Tibial artery (tissue), 4 donors: ENCODE data around the gene FLNB.

Experiments
- DNase-seq, 2 donors: peaks; one replicate each; pipeline ENCODE4 v3.0.0-alpha.2; 2019
- H3K27ac ChIP-seq, 2 donors: fragments of 200-600 bp; sonication (generic) in 1 of 2; 1 replicate in 1 of 2; 2 replicates in 1 of 2; pipeline ENCODE4 v1.5.1; 2018 to 2019; ENCODE audit warnings: mild to moderate bottlenecking in 1 of 2
- H3K27me3 ChIP-seq, 2 donors: fragments of 200-600 bp; sonication (generic) in 1 of 2; one replicate each; pipeline versions ENCODE4 v1.5.1 to v1.6.0; 2016 to 2019
- H3K36me3 ChIP-seq, 3 donors: fragments of 200-600 bp; sonication (generic) in 2 of 3; one replicate each; pipeline ENCODE4 v1.5.1; 2016 to 2019; ENCODE audit warnings: mild to moderate bottlenecking in 2 of 3
- H3K4me1 ChIP-seq, 4 donors: fragments of 200-600 bp; sonication (generic) in 2 of 4; 1 replicate in 3 of 4; 2 replicates in 1 of 4; pipeline ENCODE4 v1.5.1; 2016 to 2019
- H3K4me3 ChIP-seq, 2 donors: fragments of 200-600 bp; sonication (generic) in 1 of 2; 1 replicate in 1 of 2; 2 replicates in 1 of 2; pipeline ENCODE4 v1.5.1; 2018 to 2019; ENCODE audit warnings: mild to moderate bottlenecking in 2 of 2
- H3K9me3 ChIP-seq, 3 donors: fragments of 200-600 bp; sonication (generic) in 1 of 3; one replicate each; pipeline ENCODE4 v1.5.1; 2016 to 2019
- CTCF ChIP-seq, 2 experiments: fragments of 200-600 bp in 1 of 2; fragments of 450-650 bp in 1 of 2; IDR thresholded peaks; one replicate each; pipeline ENCODE4 v1.5.1; 2017 to 2019; ENCODE audit warnings: antibody characterized with exemption in 2 of 2, mild to moderate bottlenecking in 1 of 2, moderate library complexity in 1 of 2
- intact Hi-C: fragments of 100-400 bp; cut with DNase I; formaldehyde crosslinking; loops from one replicate; pipeline ENCODE4 v1.15.0; 2023; ENCODE audit warnings: low total_unique reads

FLNB gene

DNA sequence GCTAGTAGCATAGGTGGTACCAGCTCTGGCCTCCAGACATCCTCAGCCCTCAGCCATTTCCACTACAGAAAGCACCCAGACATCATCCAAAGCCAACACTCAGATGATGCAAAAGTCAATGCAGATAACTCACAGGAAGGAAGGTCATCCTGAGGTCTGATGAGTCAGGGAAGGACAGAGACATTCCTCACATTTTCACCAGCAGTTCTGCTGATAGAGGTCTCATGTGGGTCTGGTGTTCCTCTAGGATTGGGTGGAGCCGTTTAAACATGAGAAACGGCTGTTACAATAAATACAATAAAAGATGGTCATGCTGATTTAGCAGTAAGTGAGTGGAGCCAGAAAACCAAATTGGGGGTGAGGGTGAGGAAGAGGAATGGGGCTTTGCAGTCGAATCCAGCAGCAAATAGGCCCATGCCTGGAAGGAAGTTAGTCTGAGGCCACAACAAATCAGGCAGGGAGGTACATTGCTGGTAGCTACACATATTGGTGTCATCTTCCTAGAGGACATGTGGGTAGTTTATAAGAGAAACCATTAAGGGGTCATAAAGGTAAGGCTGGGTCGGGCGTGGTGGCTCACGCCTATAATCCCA is 33.3 kb upstream of the FLNB start:
- peaks cover 0 to 4% (median 1%) of the 10 kb centered on the region in 4 donors for H3K4me1 ChIP-seq
- intact Hi-C loops = no loop called here
- H3K36me3 ChIP-seq = no peaks in the 10 kb centered on the region
- no peak overlapping the region for H3K4me3 ChIP-seq
- no peaks in the 10 kb centered on the region for H3K9me3 ChIP-seq
- no peak for DNase-seq
- H3K27me3 ChIP-seq = no peaks in the 10 kb centered on the region
- TF ChIP-seq CTCF (IDR thresholded peaks at IDR 0.05) = no peak
- H3K27ac ChIP-seq = no peak overlapping the region

- no peak for DNase-seq
- H3K27me3 ChIP-seq = no peaks in the 10 kb centered on the region
- no peak overlapping the region for H3K27ac ChIP-seq
- H3K36me3 ChIP-seq = no peaks in the 10 kb centered on the region
- TF ChIP-seq CTCF (IDR thresholded peaks at IDR 0.05) = no peak
- no peaks in the 10 kb centered on the region for H3K9me3 ChIP-seq
- peaks cover 0 to 4% (median 1%) of the 10 kb centered on the region in 4 donors for H3K4me1 ChIP-seq
- no peak overlapping the region for H3K4me3 ChIP-seq
- intact Hi-C loops = no loop called here
Observed at GRCh38 chr3:57977818-57978235, 30.4 kb upstream of the FLNB start.

DNA sequence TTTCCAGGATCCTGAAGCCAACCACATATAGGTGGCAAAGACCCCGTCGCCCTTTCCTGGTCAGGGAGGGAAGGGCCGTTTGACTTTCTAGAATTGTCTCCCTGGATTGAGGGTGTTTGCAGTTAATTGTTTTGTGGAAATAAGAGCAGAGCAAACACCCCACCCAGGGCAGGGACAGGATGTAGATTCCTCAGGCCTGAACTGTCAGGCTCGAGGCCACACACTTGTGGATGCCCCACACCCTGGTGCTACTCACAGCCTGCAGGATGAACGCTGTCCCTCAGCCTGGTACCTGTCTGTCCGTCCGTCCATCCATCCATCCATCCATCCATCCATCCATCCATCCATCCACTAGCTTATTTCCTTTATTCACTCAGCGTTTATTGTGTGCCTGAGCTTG is 29.9 kb upstream of the FLNB start:
- intact Hi-C loops = no loop called here
- H3K9me3 ChIP-seq = no peaks in the 10 kb centered on the region
- H3K27me3 ChIP-seq = no peaks in the 10 kb centered on the region
- no peak overlapping the region for H3K4me3 ChIP-seq
- TF ChIP-seq CTCF (IDR thresholded peaks at IDR 0.05) = no peak
- H3K4me1 ChIP-seq = peaks cover 0 to 6% (median 1%) of the 10 kb centered on the region in 4 donors
- H3K36me3 ChIP-seq = no peaks in the 10 kb centered on the region
- DNase-seq = no peak
- H3K27ac ChIP-seq = no peak overlapping the region

GRCh38 chr3:57980416-57980815 is 27.8 kb upstream of the FLNB start:
- no peak overlapping the region for H3K4me3 ChIP-seq
- no peaks in the 10 kb centered on the region for H3K36me3 ChIP-seq
- DNase-seq = no peak
- H3K27ac ChIP-seq = no peak overlapping the region
- no peaks in the 10 kb centered on the region for H3K27me3 ChIP-seq
- peaks cover 0 to 6% (median 2%) of the 10 kb centered on the region in 4 donors for H3K4me1 ChIP-seq
- no peaks in the 10 kb centered on the region for H3K9me3 ChIP-seq
- intact Hi-C loops = no loop called here
- no peak for TF ChIP-seq CTCF (IDR thresholded peaks at IDR 0.05)

- intact Hi-C loops = no loop called here
Observed at GRCh38 chr3:57981483-57982087, 26.6 kb upstream of the FLNB start.

More at GRCh38 chr3:57981483-57982087, 26.6 kb upstream of the FLNB start:
- no peaks in the 10 kb centered on the region for H3K9me3 ChIP-seq
- no peak for TF ChIP-seq CTCF (IDR thresholded peaks at IDR 0.05)
- no peaks in the 10 kb centered on the region for H3K27me3 ChIP-seq
- no peak for DNase-seq
- H3K27ac ChIP-seq = no peak overlapping the region
- H3K4me1 ChIP-seq = peaks cover 0 to 6% (median 2%) of the 10 kb centered on the region in 4 donors
- H3K36me3 ChIP-seq = no peaks in the 10 kb centered on the region
- H3K4me3 ChIP-seq = no peak overlapping the region
